GM12878 (cell line): ENCODE measurements around the gene SERPINA6. TPM values are rescaled to one million over a fixed set of nuclear protein-coding genes. Genes with fewer than 3 reads are reported as not detected.

ENCODE experiments used
- ATAC-seq: fragments of 200-7000 bp; cut with Tn5 transposase; 3 replicates; pipeline ENCODE4 v1.9.1; 2020; ENCODE audit warnings: mild to moderate bottlenecking, moderate library complexity
- BruUV-seq: library from RNA; stranded (reverse); fragments of 400-500 nt; replicated peaks from 2 replicates; lab custom pipeline; 2021; lab: Mats Ljungman, UMichigan
- CTCF ChIA-PET: fragments of 300-600 bp; sonication (Branson Sonifier 250); formaldehyde crosslinking; extraction: SDS; loops from one replicate; lab custom pipeline; 2021; ENCODE audit warnings: inconsistent platforms; lab: Yijun Ruan, JAX
- POLR2A ChIA-PET: fragments of 350-600 bp; formaldehyde crosslinking; extraction: SDS; loops from one replicate; lab custom pipeline; 2021; ENCODE audit warnings: inconsistent platforms; lab: Charles Lee
- RAD21 ChIA-PET: fragments of 300-600 bp; sonication (Branson Sonifier 250); formaldehyde crosslinking; loops from one replicate; lab custom pipeline; 2023; ENCODE audit warnings: antibody characterized with exemption; ENCODE audit not compliant: unreplicated experiment; lab: Charles Lee
- SMC1A ChIA-PET: fragments of 300-600 bp; sonication (Branson Sonifier 250); formaldehyde crosslinking; loops from one replicate; lab custom pipeline; 2023; ENCODE audit not compliant: unreplicated experiment, uncharacterized antibody; lab: Charles Lee
- DNase-seq: peaks from one replicate; pipeline ENCODE4 v3.0.0-alpha.2; 2011; ENCODE audit warnings: low read depth, low spot score
- FAIRE-seq: peaks from 3 replicates; lab custom pipeline; 2011; peaks lifted over from hg19 to GRCh38; lab: Jason Lieb, UNC
- H2AFZ ChIP-seq: 2 replicates; pipeline ENCODE4 v1.6.0; 2011; ENCODE audit warnings: low read depth, low read length, control low read depth; ENCODE audit not compliant: control insufficient read depth
- H3K27ac ChIP-seq: 2 replicates; pipeline ENCODE4 v1.5.1; 2011; ENCODE audit warnings: control low read depth; ENCODE audit not compliant: control insufficient read depth, insufficient read depth
- H3K27me3 ChIP-seq, 2 experiments: replicated peaks in 1 of 2; 2 replicates each; pipeline versions ENCODE4 v1.6.0 to v1.6.1; 2011; ENCODE audit warnings: low read length in 1 of 2; ENCODE audit not compliant: control insufficient read depth in 2 of 2, insufficient read depth in 2 of 2
- H3K36me3 ChIP-seq, 2 experiments: 2 replicates each; pipeline ENCODE4 v1.5.1; 2011; ENCODE audit warnings: low read length in 1 of 2; ENCODE audit not compliant: control insufficient read depth in 2 of 2, insufficient read depth in 2 of 2
- H3K4me1 ChIP-seq: 2 replicates; pipeline ENCODE4 v1.6.1; 2011; ENCODE audit warnings: mild to moderate bottlenecking, low read length, moderate library complexity, mixed read lengths; ENCODE audit not compliant: control insufficient read depth, insufficient read depth
- H3K4me2 ChIP-seq: 2 replicates; pipeline ENCODE4 v1.6.0; 2011; ENCODE audit warnings: control low read depth; ENCODE audit not compliant: control insufficient read depth, insufficient read depth
- H3K4me3 ChIP-seq: fragments of 200-600 bp; sonication (generic); 2 replicates; pipeline ENCODE4 v1.5.1; 2016
- H3K79me2 ChIP-seq: 2 replicates; pipeline ENCODE4 v1.6.0; 2011; ENCODE audit warnings: low read length; ENCODE audit not compliant: control insufficient read depth, insufficient read depth
- H3K9ac ChIP-seq: 2 replicates; pipeline ENCODE4 v1.8.0; 2011; ENCODE audit warnings: low read length, control low read depth, mixed read lengths; ENCODE audit not compliant: control insufficient read depth, insufficient read depth
- H3K9me3 ChIP-seq: replicated peaks from 3 replicates; pipeline ENCODE4 v1.5.1; 2011; ENCODE audit warnings: mild to moderate bottlenecking, low read length; ENCODE audit not compliant: control insufficient read depth, insufficient read depth
- H4K20me1 ChIP-seq: 2 replicates; pipeline ENCODE4 v1.6.0; 2011; ENCODE audit not compliant: control insufficient read depth, insufficient read depth
- FOXM1 ChIP-seq: IDR thresholded peaks from 2 replicates; pipeline ENCODE4 v1.6.1; 2012; ENCODE audit warnings: low read depth, mild to moderate bottlenecking, inconsistent platforms, low read length, moderate library complexity
- GATAD2B ChIP-seq: fragments of 450-650 bp; conservative IDR thresholded peaks from 2 replicates; pipeline ENCODE4 v1.6.1; 2017; ENCODE audit warnings: low read depth, mild to moderate bottlenecking, moderate library complexity
- JUNB ChIP-seq: IDR thresholded peaks from 2 replicates; pipeline ENCODE4 v1.6.1; 2016; ENCODE audit warnings: antibody characterized with exemption, mild to moderate bottlenecking
- LARP7 ChIP-seq: fragments of 450-650 bp; IDR thresholded peaks from 2 replicates; pipeline ENCODE4 v1.6.1; 2017; ENCODE audit warnings: mild to moderate bottlenecking
- MTA2 ChIP-seq: fragments of 450-650 bp; IDR thresholded peaks from 2 replicates; pipeline ENCODE4 v1.6.1; 2016; ENCODE audit warnings: low read depth, mild to moderate bottlenecking, moderate library complexity
- NRF1 ChIP-seq: conservative IDR thresholded peaks from 2 replicates; pipeline ENCODE4 v1.6.1; 2011; ENCODE audit warnings: mild to moderate bottlenecking, low read depth, low read length, improper control_type of control experiment
- POU2F2 ChIP-seq: IDR thresholded peaks from 3 replicates; pipeline ENCODE4 v1.6.1; 2011; ENCODE audit warnings: low read depth, mild to moderate bottlenecking, low read length, borderline replicate concordance
- SIX5 ChIP-seq: IDR thresholded peaks from 2 replicates; pipeline ENCODE4 v1.6.1; 2011; ENCODE audit warnings: mild to moderate bottlenecking, low read depth, low read length, moderate library complexity; ENCODE audit not compliant: severe bottlenecking
- SPI1 ChIP-seq: IDR thresholded peaks from 2 replicates; pipeline ENCODE4 v1.6.1; 2011; ENCODE audit warnings: low read depth, mild to moderate bottlenecking, low read length, moderate library complexity, borderline replicate concordance; ENCODE audit not compliant: insufficient read depth
- SUZ12 ChIP-seq: fragments of 200-600 bp; sonication (generic); IDR thresholded peaks from one replicate; pipeline ENCODE4 v1.6.1; 2018; ENCODE audit warnings: antibody characterized with exemption, mild to moderate bottlenecking; ENCODE audit not compliant: unreplicated experiment
- ZNF217 ChIP-seq: fragments of 450-650 bp; IDR thresholded peaks from 2 replicates; pipeline ENCODE4 v1.6.1; 2017; ENCODE audit warnings: antibody characterized with exemption, mild to moderate bottlenecking
- ZZZ3 ChIP-seq: IDR thresholded peaks from 2 replicates; pipeline ENCODE4 v1.6.1; 2011; ENCODE audit warnings: low read depth; ENCODE audit not compliant: control insufficient read depth, insufficient read length
- WGBS: methylation state at CpG from one replicate; pipeline ENCODE4 v1.1.6; 2016; ENCODE audit warnings: low lambda C conversion rate; ENCODE audit not compliant: insufficient replicate concordance, insufficient coverage; ENCODE audit errors: missing lambda C conversion rate; 5-methylcytosine and 5-hydroxymethylcytosine counted together
- in situ Hi-C: fragments of 300-500 bp; cut with MboI; formaldehyde crosslinking; loops from 9 replicates; pipeline ENCODE4 v1.14.3; 2018; ENCODE audit warnings: mixed read lengths
- intact Hi-C: fragments of 100-400 bp; cut with micrococcal nuclease; formaldehyde crosslinking; loops from one replicate; pipeline ENCODE4 v1.14.2; 2022; ENCODE audit not compliant: unreplicated experiment
- polyA plus RNA-seq, 11 experiments: library from polyadenylated mRNA; depleted of rRNA in 4 of 11; unstranded in 6 of 11; stranded (reverse) in 5 of 11; fragments of >200 nt; fragmentation: Nextera tagmentation in 4 of 11; fragmentation: Illumina TruSeq in 1 of 11; extraction: Ambion mirVana in 4 of 11; extraction: Trizol in 1 of 11; gene quantifications; 1 replicate in 1 of 11; 2 replicates in 10 of 11; pipeline versions ENCODE4 v1.2.1 to v1.2.3, GENCODE V29; 2011 to 2016; ENCODE audit warnings: inconsistent platforms in 2 of 11, missing spikeins in 2 of 11, low read depth in 1 of 11
- total RNA-seq, 4 experiments: library from RNA; depleted of rRNA in 3 of 4; stranded (reverse); fragments of >200 nt in 3 of 4; fragmentation: Illumina TruSeq in 1 of 4; extraction: Trizol in 1 of 4; gene quantifications; 2 replicates each; pipeline versions ENCODE4 v1.2.1 to v1.2.3, GENCODE V29; 2013 to 2021
- TF ChIP-seq, protein P1 (sequence below): fragments of 450-650 bp; conservative IDR thresholded peaks from 2 replicates; pipeline ENCODE4 v1.6.1; 2017; ENCODE audit warnings: mild to moderate bottlenecking, moderate library complexity
- TF ChIP-seq, protein P2 (sequence below): fragments of 450-650 bp; IDR thresholded peaks from 2 replicates; pipeline ENCODE4 v1.6.1; 2014; ENCODE audit warnings: mild to moderate bottlenecking
- TF ChIP-seq, protein P3 (sequence below): IDR thresholded peaks from 2 replicates; pipeline ENCODE4 v1.6.1; 2012; ENCODE audit warnings: mild to moderate bottlenecking, low read depth, low read length

The SERPINA6 gene
- total and polyA plus RNA-seq, 10 of the 15 experiments (the other 5 are each of a cell fraction or from before 2014, with no cell fraction given): 0.11 to 0.27 (median 0.23) TPM; not detected in 7

DNA sequence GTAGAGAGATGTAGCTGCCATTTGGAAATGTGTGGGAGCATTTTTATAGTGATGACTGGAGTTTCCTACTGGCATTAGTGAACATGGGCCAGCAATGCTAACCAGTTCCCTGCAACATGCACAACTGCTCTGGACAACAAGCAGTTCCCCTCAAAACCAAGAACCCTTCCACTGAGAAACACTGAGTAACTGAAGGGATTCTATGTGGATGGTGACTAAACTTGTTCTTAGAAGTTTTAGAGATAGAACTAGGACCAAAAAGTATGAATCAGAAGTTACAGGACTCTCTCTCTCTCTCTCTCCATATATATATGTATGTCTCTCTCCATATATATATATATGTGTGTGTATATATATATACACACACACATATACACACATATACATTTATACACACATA is 38.0 kb downstream of the SERPINA6 start (continued):
- no peak for TF ChIP-seq SIX5
- no peak for TF ChIP-seq SPI1
- no peak for TF ChIP-seq GATAD2B
- TF ChIP-seq, protein P1, sequence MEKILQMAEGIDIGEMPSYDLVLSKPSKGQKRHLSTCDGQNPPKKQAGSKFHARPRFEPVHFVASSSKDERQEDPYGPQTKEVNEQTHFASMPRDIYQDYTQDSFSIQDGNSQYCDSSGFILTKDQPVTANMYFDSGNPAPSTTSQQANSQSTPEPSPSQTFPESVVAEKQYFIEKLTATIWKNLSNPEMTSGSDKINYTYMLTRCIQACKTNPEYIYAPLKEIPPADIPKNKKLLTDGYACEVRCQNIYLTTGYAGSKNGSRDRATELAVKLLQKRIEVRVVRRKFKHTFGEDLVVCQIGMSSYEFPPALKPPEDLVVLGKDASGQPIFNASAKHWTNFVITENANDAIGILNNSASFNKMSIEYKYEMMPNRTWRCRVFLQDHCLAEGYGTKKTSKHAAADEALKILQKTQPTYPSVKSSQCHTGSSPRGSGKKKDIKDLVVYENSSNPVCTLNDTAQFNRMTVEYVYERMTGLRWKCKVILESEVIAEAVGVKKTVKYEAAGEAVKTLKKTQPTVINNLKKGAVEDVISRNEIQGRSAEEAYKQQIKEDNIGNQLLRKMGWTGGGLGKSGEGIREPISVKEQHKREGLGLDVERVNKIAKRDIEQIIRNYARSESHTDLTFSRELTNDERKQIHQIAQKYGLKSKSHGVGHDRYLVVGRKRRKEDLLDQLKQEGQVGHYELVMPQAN: no peak
- TF ChIP-seq FOXM1: no peak
- TF ChIP-seq, all 136 proteins: peak for 0

DNA sequence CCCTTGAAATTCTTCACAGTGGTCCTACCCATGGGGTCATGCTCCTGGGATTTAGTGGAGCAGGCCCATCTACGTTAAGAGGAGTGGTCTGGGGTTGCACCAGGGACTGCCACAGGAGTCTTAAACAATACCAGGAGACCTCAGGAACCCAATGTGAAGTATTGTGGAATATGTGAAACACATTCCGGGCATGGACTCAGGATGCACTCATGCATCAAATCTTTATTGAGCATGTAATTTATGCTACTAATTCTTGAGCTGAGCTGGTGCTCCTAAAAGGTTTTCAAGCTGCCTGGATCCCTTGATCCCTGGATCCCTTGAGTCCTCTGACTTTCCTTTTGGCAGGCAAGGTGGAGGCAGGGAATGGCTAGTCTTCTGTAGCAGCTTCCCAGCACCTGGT is 38.9 kb downstream of the SERPINA6 start:
- ChIA-PET CTCF (no interaction called here), RAD21 (no interaction called here), SMC1A (no interaction called here), POLR2A (no interaction called here)
- Histone ChIP-seq H3K27me3 (no peaks in the 10 kb centered on the region), H3K4me3 (no peak overlapping the region), H3K9ac (no peak overlapping the region), H3K9me3 (no peaks in the 10 kb centered on the region), H3K27ac (no peak overlapping the region), H3K79me2 (no peaks in the 10 kb centered on the region), H3K4me1 (no peaks in the 10 kb centered on the region), H3K4me2 (no peak overlapping the region), H4K20me1 (no peaks in the 10 kb centered on the region), H3K36me3 (no peaks in the 10 kb centered on the region), H2AFZ (no peak overlapping the region)
- intact Hi-C loops: no loop called here
- BruUV-seq: no TSS peak
- no peak for DNase-seq
- 43% methylated on average over 2 of the region's 2 CpGs for WGBS
- in situ Hi-C loops: no loop called here
- no peak for ATAC-seq
- no peak for FAIRE-seq
- TF ChIP-seq, protein P2, sequence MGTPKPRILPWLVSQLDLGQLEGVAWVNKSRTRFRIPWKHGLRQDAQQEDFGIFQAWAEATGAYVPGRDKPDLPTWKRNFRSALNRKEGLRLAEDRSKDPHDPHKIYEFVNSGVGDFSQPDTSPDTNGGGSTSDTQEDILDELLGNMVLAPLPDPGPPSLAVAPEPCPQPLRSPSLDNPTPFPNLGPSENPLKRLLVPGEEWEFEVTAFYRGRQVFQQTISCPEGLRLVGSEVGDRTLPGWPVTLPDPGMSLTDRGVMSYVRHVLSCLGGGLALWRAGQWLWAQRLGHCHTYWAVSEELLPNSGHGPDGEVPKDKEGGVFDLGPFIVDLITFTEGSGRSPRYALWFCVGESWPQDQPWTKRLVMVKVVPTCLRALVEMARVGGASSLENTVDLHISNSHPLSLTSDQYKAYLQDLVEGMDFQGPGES: no peak
- TF ChIP-seq ZNF217 (no peak), MTA2 (no peak), JUNB (no peak), SUZ12 (no peak), ZZZ3 (no peak), LARP7 (no peak), POU2F2 (no peak), NRF1 (no peak)
- TF ChIP-seq, protein P1: no peak
- TF ChIP-seq, protein P3, sequence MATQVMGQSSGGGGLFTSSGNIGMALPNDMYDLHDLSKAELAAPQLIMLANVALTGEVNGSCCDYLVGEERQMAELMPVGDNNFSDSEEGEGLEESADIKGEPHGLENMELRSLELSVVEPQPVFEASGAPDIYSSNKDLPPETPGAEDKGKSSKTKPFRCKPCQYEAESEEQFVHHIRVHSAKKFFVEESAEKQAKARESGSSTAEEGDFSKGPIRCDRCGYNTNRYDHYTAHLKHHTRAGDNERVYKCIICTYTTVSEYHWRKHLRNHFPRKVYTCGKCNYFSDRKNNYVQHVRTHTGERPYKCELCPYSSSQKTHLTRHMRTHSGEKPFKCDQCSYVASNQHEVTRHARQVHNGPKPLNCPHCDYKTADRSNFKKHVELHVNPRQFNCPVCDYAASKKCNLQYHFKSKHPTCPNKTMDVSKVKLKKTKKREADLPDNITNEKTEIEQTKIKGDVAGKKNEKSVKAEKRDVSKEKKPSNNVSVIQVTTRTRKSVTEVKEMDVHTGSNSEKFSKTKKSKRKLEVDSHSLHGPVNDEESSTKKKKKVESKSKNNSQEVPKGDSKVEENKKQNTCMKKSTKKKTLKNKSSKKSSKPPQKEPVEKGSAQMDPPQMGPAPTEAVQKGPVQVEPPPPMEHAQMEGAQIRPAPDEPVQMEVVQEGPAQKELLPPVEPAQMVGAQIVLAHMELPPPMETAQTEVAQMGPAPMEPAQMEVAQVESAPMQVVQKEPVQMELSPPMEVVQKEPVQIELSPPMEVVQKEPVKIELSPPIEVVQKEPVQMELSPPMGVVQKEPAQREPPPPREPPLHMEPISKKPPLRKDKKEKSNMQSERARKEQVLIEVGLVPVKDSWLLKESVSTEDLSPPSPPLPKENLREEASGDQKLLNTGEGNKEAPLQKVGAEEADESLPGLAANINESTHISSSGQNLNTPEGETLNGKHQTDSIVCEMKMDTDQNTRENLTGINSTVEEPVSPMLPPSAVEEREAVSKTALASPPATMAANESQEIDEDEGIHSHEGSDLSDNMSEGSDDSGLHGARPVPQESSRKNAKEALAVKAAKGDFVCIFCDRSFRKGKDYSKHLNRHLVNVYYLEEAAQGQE: no peak
